NCI-H510A (cell line): ENCODE results near the gene TBC1D2B.
"Not testable (repeated sequence)": the region's sequence is repeated elsewhere in the genome, so short reads cannot be mapped to it uniquely, and the experiment has no call there.

ENCODE experiments used
- DNase-seq: peaks from one replicate; lab custom pipeline; 2025; lab: John Stamatoyannopoulos, UW

Gene TBC1D2B

GRCh38 chr15:77975332-77976094, 102.0 kb downstream of the TBC1D2B start:
- no peak for DNase-seq

- DNase-seq = no peak
Measured at GRCh38 chr15:77974416-77975331, 102.8 kb downstream of the TBC1D2B start.

- DNase-seq = no peak
Measured at GRCh38 chr15:77974098-77974414, 103.5 kb downstream of the TBC1D2B start.

GRCh38 chr15:77973273-77974097, 104.0 kb downstream of the TBC1D2B start:
- not testable (repeated sequence) for DNase-seq

GRCh38 chr15:77972706-77973105, 104.8 kb downstream of the TBC1D2B start:
- DNase-seq = not testable (repeated sequence)

GRCh38 chr15:77971875-77972274, 105.6 kb downstream of the TBC1D2B start:
- DNase-seq = not testable (repeated sequence)

- not testable (repeated sequence) for DNase-seq
Measured at GRCh38 chr15:77970813-77971360, 106.6 kb downstream of the TBC1D2B start.

- DNase-seq = no peak
Measured at GRCh38 chr15:77969055-77969454, 108.5 kb downstream of the TBC1D2B start.

- no peak for DNase-seq
Measured at GRCh38 chr15:77967798-77968197, 109.7 kb downstream of the TBC1D2B start.

GRCh38 chr15:77967235-77967615, 110.3 kb downstream of the TBC1D2B start:
- not testable (repeated sequence) for DNase-seq

- DNase-seq = no peak
Measured at GRCh38 chr15:77966540-77967234, 110.8 kb downstream of the TBC1D2B start.

GRCh38 chr15:77964193-77964592, 113.3 kb downstream of the TBC1D2B start:
- DNase-seq = no peak

GRCh38 chr15:77959432-77959879, 118.1 kb downstream of the TBC1D2B start:
- peak; percentile 8 for DNase-seq

- not testable (repeated sequence) for DNase-seq
Measured at GRCh38 chr15:77958716-77959431, 118.6 kb downstream of the TBC1D2B start.

- not testable (repeated sequence) for DNase-seq
Measured at GRCh38 chr15:77958021-77958420, 119.5 kb downstream of the TBC1D2B start.

- not testable (repeated sequence) for DNase-seq
Measured at GRCh38 chr15:77953926-77954325, 123.6 kb downstream of the TBC1D2B start.

GRCh38 chr15:77952928-77953446, 124.5 kb downstream of the TBC1D2B start:
- not testable (repeated sequence) for DNase-seq

- not testable (repeated sequence) for DNase-seq
Measured at GRCh38 chr15:77951105-77951786, 126.3 kb downstream of the TBC1D2B start.

- DNase-seq = not testable (repeated sequence)
Measured at GRCh38 chr15:77950470-77950869, 127.0 kb downstream of the TBC1D2B start.

- no peak for DNase-seq
Measured at GRCh38 chr15:77945566-77945965, 131.9 kb downstream of the TBC1D2B start.
